ENCODE results near the gene MTX3.

DNA sequence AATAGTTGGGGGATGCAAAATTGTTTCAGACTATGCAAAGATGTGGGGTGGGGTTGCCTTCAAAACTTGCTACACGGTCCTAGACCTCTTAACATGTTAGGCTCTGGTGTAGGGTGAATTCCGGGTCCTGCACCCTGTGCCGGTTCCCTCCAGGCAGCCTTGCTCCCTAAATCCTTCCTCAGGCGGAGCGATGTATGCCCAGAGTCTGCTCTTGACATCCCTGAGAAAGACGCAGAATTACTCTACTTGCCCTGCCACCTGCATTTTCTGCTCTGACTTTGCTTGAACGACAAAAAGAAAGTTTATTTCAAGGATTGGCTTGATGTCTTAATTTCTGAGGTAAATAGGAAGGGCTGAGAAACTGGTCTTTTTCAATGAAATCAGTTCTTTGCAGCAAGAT lies 44.8 kb upstream of the MTX3 start:
- TF ChIP-seq MTA3 (IDR thresholded peaks at IDR 0.05; ENCODE audit: borderline replicate concordance, low read length) (no peak), SMC3 (IDR thresholded peaks at IDR 0.05; ENCODE audit: borderline replicate concordance, low read length) (no peak), BCLAF1 (IDR thresholded peaks at IDR 0.05) (no peak), RAD51 (IDR thresholded peaks at IDR 0.05) (no peak), POLR2AphosphoS5 (IDR thresholded peaks at IDR 0.05; ENCODE audit: low read length) (no peak), CTCF (IDR thresholded peaks at IDR 0.05 in 2 of 3, conservative IDR thresholded peaks at IDR 0.05 in 1 of 3; ENCODE audit: control insufficient read depth in 2 of 3, extremely low read depth in 1 of 3, insufficient read depth in 1 of 3, low read depth in 3 of 3, low read length in 3 of 3) (no peak), EP300 (IDR thresholded peaks at IDR 0.05; ENCODE audit: borderline replicate concordance in 1 of 2, control insufficient read depth in 1 of 2, low read depth in 2 of 2, low read length in 2 of 2) (no peak), EZH2 (IDR thresholded peaks at IDR 0.05; ENCODE audit: borderline replicate concordance, control insufficient read depth, low read depth, low read length) (no peak), ZZZ3 (IDR thresholded peaks at IDR 0.05; ENCODE audit: control insufficient read depth, insufficient read length, low read depth) (no peak), RFX5 (IDR thresholded peaks at IDR 0.05; ENCODE audit: low read depth, low read length) (no peak), RAD21 (IDR thresholded peaks at IDR 0.05; ENCODE audit: insufficient read depth, low read depth, low read length) (no peak), ZNF622 (IDR thresholded peaks at IDR 0.05) (no peak), TBL1XR1 (IDR thresholded peaks at IDR 0.05; ENCODE audit: low read depth, low read length) (no peak), DPF2 (IDR thresholded peaks at IDR 0.05) (no peak)

Data from GM12878 (cell line).